SK-N-DZ (cell line): Measurements from ENCODE around the gene SCRT2. TPM values are rescaled to one million over a fixed set of nuclear protein-coding genes. Genes with fewer than 3 reads are reported as not detected.
"Not testable (repeated sequence)": the region's sequence is repeated elsewhere in the genome, so short reads cannot be mapped to it uniquely, and the experiment has no call there.

Experiments
- DNase-seq: peaks from one replicate; pipeline ENCODE4 v3.0.0-alpha.2; 2015; ENCODE audit warnings: low spot score
- polyA plus RNA-seq, 2 experiments: library from polyadenylated mRNA; depleted of rRNA; stranded (reverse); fragments of >200 nt; gene quantifications; 2 replicates each; pipeline ENCODE4 v1.2.3, GENCODE V29; 2014

Gene SCRT2
- 0.62 and 1.2 TPM in 2 replicates for polyA plus RNA-seq (2014; cell fraction: cytosol; rRNA removed)
- 0.67 and 1.2 TPM in 2 replicates for polyA plus RNA-seq (2014; cell fraction: nucleus; rRNA removed)

GRCh38 chr20:675453-676314 lies at the start of gene SCRT2:
Gene SCRT2 (minus strand): TSS chr20:675802. CDS start chr20:675601, 201 bp downstream.
- no peak for DNase-seq

GRCh38 chr20:724797-725196 lies 49.2 kb upstream of the SCRT2 start:
- DNase-seq = not testable (repeated sequence)

- DNase-seq = no peak
Observed at GRCh38 chr20:723756-724155, 48.2 kb upstream of the SCRT2 start.

GRCh38 chr20:722822-723644 lies 47.4 kb upstream of the SCRT2 start:
- no peak for DNase-seq

GRCh38 chr20:721876-722275 lies 46.3 kb upstream of the SCRT2 start:
- DNase-seq = no peak

GRCh38 chr20:719816-720215 lies 44.2 kb upstream of the SCRT2 start:
- peak; percentile 48 for DNase-seq

GRCh38 chr20:719068-719467 lies 43.5 kb upstream of the SCRT2 start:
- no peak for DNase-seq

- DNase-seq = no peak
Observed at GRCh38 chr20:717832-718231, 42.2 kb upstream of the SCRT2 start.

- no peak for DNase-seq
Observed at GRCh38 chr20:717271-717670, 41.7 kb upstream of the SCRT2 start.

- no peak for DNase-seq
Observed at GRCh38 chr20:714453-714852, 38.9 kb upstream of the SCRT2 start.

GRCh38 chr20:711576-711975 lies 36.0 kb upstream of the SCRT2 start:
- no peak for DNase-seq

GRCh38 chr20:710780-711450 lies 35.3 kb upstream of the SCRT2 start:
- DNase-seq = no peak

- no peak for DNase-seq
Observed at GRCh38 chr20:709991-710779, 34.6 kb upstream of the SCRT2 start.

- no peak for DNase-seq
Observed at GRCh38 chr20:709423-709822, 33.8 kb upstream of the SCRT2 start.

GRCh38 chr20:708956-709355 lies 33.4 kb upstream of the SCRT2 start:
- DNase-seq = no peak

- DNase-seq = no peak
Observed at GRCh38 chr20:707451-708110, 32.0 kb upstream of the SCRT2 start.

GRCh38 chr20:706366-706885 lies 30.8 kb upstream of the SCRT2 start:
- no peak for DNase-seq

GRCh38 chr20:704726-705125 lies 29.1 kb upstream of the SCRT2 start:
- DNase-seq = no peak

GRCh38 chr20:703426-703825 lies 27.8 kb upstream of the SCRT2 start:
- DNase-seq = no peak

GRCh38 chr20:703006-703405 lies 27.4 kb upstream of the SCRT2 start:
- no peak for DNase-seq
